ENCODE data around the gene PARD3.

DNA sequence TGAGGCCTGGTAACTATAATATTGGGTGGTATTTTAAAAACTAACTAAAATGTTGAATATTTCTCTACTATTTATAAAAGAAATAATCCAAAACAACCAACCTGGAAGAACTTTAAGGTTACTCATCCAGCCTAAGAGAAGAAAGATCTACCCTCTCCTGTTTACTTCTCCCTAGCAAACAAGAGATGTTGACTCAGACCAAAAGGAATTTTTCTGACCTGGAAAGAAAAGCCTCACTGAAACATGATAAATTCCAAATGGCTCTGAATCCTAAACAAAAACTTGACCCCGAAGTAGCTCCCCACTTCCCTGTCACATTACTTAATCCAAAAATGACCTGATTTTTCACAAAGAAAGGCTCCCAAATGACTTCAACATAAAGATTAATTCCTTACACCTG is 101.2 kb downstream of the PARD3 start:
- TF ChIP-seq, protein P1, sequence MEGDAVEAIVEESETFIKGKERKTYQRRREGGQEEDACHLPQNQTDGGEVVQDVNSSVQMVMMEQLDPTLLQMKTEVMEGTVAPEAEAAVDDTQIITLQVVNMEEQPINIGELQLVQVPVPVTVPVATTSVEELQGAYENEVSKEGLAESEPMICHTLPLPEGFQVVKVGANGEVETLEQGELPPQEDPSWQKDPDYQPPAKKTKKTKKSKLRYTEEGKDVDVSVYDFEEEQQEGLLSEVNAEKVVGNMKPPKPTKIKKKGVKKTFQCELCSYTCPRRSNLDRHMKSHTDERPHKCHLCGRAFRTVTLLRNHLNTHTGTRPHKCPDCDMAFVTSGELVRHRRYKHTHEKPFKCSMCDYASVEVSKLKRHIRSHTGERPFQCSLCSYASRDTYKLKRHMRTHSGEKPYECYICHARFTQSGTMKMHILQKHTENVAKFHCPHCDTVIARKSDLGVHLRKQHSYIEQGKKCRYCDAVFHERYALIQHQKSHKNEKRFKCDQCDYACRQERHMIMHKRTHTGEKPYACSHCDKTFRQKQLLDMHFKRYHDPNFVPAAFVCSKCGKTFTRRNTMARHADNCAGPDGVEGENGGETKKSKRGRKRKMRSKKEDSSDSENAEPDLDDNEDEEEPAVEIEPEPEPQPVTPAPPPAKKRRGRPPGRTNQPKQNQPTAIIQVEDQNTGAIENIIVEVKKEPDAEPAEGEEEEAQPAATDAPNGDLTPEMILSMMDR (IDR thresholded peaks at IDR 0.05): no peak
- TF ChIP-seq POLR2A (IDR thresholded peaks at IDR 0.05): no peak

Measured in Peyer's patch (tissue), 4 donors.